AG10803 (cell line): Measurements from ENCODE around the gene ZNF578.
"Not testable (repeated sequence)": the region's sequence is repeated elsewhere in the genome, so short reads cannot be mapped to it uniquely, and the experiment has no call there.

ENCODE experiments used
- DNase-seq: peaks from one replicate; pipeline ENCODE4 v3.0.0; 2010; ENCODE audit warnings: low read depth
- H3K4me3 ChIP-seq: 2 replicates; pipeline ENCODE4 v1.5.1; 2011; ENCODE audit warnings: mild to moderate bottlenecking, low read length, control low read depth
- CTCF ChIP-seq: conservative IDR thresholded peaks from 2 replicates; pipeline ENCODE4 v1.5.1; 2011; ENCODE audit warnings: mild to moderate bottlenecking, low read length, control low read depth, inconsistent platforms

The ZNF578 gene

DNA sequence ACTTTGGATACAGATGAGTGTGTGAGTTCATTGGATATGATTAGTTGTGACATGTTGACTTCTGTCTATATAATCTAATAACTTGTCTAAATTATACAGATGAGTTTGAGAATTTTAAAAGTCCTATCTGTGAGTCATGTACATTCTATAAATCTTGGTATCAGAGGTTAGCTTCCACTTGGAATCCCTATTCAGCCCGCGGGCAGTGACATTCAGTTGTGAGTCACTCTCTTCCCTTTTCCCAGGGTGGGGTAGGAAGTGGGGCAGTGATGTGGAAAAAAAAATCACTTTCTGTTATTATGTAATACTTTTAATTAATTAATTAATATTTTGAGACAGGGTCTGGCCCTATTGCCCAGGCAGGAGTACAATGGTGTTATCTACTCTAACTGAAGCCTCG, 41.2 kb downstream of the ZNF578 start:
- TF ChIP-seq CTCF = no peak
- no peak overlapping the region for H3K4me3 ChIP-seq
- DNase-seq = no peak

- H3K4me3 ChIP-seq = no peak overlapping the region
- TF ChIP-seq CTCF = no peak
- DNase-seq = no peak
Observed at GRCh38 chr19:52498571-52498970, 45.2 kb downstream of the ZNF578 start.

DNA sequence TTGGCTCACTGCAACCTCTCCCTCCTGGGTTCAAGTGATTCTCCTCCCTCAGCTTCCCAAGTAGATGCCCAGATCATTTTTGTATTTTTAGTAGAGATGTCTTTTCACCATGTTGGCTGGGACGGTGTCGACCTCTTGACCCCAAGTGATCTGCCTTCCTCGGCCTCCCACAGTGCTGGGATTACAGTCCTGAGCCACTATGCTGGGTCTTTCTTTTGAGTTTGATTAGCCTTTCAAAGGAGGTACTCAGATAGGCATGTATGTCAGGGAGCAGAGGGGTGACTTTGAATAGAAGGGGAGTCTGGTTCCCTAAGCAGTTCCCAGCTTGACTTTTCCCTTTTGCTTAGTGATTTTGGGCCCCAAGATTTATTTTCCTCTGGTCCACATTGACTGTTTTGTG, 47.1 kb downstream of the ZNF578 start:
- not testable (repeated sequence) for DNase-seq, H3K4me3 ChIP-seq

GRCh38 chr19:52500991-52501390, 47.6 kb downstream of the ZNF578 start:
- not testable (repeated sequence) for DNase-seq

DNA sequence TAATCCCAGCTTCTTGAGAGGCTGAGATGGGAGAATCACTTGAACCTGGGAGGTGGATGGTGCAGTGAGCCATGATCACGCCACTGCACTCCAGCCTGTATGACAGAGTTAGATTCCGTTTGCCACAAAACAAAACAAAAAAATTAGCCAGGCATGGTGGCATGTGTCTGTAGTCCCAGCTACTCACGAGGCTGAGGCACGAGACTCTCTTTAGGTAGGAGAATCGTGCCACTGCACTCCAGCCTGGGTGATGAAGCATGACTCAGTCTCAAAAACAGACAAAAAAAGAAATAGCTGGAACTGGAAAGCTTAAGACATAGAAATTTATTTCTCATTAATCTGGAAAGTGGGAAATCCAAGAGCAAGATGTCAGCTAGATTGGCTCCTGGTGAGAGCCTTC, 53.9 kb downstream of the ZNF578 start:
- no peak overlapping the region for H3K4me3 ChIP-seq
- no peak for DNase-seq
- TF ChIP-seq CTCF = no peak

More at GRCh38 chr19:52500991-52501390, 47.6 kb downstream of the ZNF578 start:
- H3K4me3 ChIP-seq = not testable (repeated sequence)

DNA sequence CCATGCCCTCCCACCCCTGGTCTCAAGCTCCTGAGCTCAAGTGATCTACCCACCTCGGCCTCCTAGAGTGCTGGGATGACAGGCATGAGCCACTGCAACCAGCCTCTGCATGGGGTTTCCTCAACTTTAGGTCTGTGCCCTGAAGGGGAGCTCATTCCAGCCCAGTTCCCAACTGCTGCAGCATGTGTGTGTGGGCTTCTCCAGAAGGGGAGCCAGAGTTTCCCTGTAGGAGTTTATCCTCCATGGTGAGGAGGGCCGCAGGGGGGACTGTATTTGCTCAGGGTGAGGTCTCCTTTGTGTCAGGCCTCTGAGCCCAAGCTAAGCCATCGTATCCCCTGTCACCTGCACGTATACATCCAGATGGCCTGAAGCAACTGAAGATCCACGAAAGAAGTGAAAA, 62.8 kb downstream of the ZNF578 start:
- no peak for TF ChIP-seq CTCF
- no peak for DNase-seq
- H3K4me3 ChIP-seq = no peak overlapping the region

GRCh38 chr19:52518646-52519045, 65.3 kb downstream of the ZNF578 start:
- TF ChIP-seq CTCF = no peak
- no peak for DNase-seq
- H3K4me3 ChIP-seq = no peak overlapping the region

DNA sequence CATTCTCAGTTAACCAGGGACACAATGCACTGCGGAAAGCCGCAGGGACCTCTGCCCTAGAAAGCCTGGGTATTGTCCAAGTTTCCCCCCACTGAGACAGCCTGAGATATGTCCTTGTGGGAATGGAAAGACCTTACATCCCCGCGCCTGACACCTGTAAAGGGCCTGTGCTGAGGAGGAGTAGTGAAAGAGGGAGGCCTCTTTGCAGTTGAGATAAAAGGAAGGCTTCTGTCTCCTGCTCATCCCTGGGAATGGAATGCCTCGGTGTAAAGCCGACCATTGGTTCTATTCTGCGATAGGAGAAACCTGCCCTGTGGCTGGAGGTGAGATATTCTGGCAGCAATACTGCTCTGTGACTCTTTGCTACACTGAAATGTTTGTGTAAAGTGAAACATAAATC, 65.8 kb downstream of the ZNF578 start:
- DNase-seq = not testable (repeated sequence)

GRCh38 chr19:52520013-52520412, 66.7 kb downstream of the ZNF578 start:
- no peak for TF ChIP-seq CTCF
- no peak overlapping the region for H3K4me3 ChIP-seq
- DNase-seq = no peak

More for the DNA sequence above, 65.8 kb downstream of the ZNF578 start:
- not testable (repeated sequence) for H3K4me3 ChIP-seq
